GM19240 (cell line): ENCODE data around the gene TP53TG3.
"Not testable (repeated sequence)": the region's sequence is repeated elsewhere in the genome, so short reads cannot be mapped to it uniquely, and the experiment has no call there.

ENCODE experiments used
- DNase-seq: peaks from one replicate; pipeline ENCODE4 v3.0.0; 2011; ENCODE audit warnings: low spot score; ENCODE audit not compliant: insufficient read length

The TP53TG3 gene, protein sequence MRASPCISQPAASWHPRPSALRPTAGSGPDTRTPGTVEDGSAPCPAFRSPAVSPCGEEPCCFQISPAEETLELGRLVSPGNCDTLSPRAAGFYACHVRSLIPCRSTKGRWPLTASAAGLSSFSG

DNA sequence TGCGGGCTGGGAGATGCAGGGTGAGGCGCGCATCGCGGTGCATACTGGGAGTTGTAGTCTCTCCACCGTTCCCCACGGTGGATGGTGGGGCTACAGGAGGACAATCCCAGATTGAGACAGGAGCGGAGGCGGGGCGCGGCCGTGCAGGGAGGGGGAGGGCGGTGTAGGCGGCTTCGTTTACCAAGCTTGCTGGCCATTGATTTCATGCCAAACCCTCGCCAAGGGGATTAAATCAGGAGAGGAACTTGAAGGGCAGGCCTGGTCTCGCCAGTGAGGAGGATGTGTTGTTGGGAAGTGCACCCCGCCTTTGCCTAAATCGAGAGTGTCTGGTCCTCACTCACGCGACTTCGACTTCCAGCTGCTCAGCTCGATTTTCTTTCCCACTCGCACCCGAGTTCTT is at the start of gene TP53TG3:
TP53TG3 (minus strand) TSS at position 101 of the 400 bp plus-strand sequence; CDS start at position 33, 68 bp downstream.
- not testable (repeated sequence) for DNase-seq

DNA sequence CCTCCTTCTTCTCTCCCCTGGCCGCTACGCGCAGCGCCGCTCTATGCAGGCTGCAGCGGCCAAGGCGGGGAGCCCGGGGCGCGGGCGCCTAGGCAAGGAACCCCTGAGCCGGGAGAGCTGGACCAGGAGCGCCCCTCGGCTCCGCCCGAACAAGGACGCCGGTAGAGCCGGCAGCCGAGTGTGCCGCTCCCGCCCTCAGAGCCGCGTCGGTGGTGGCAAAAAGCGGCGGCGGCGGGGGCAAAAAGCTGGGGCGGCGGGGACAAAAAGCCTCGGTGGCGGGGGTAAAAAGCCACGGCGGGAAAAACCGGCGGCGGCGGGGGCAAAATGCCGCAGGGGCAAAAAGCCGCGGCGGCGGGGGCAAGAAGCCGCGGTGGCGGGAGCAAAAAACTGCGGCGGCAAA is 25.1 kb downstream of the TP53TG3 start:
- DNase-seq, result not testable (repeated sequence)

DNA sequence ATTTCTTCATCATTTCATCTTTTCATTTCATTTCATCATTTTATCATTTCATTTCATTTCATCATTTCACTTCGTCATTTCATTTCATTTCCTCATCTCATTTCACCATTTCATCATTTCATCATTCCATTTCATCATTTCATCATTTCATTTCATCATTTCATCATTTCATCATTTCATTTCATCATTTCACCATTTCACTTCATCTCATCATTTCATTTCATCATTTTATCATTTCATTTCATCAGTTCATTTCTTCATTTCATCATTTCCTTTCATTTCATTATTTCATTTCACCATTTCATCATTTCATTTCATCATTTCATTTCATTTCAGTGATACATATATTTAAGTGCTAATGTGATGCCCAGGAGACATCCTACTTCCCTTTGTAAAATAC is 28.4 kb downstream of the TP53TG3 start:
- not testable (repeated sequence) for DNase-seq

DNA sequence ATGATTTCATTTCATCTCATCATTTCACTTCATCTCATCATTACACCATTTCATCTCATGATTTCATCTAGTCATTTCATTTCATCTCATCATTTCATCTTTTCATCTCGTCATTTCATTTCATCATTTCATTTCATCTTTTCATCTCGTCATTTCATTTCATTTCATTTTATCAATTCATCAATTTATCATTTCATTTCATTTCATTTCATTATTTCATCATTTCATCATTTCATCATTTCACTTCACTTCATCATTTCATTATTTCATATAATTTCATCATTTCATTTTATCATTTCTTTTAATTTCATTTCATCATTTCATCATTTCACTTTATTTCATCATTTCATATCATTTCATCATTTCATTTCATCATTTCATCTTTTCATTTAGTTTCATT is 29.2 kb downstream of the TP53TG3 start:
- not testable (repeated sequence) for DNase-seq

DNA sequence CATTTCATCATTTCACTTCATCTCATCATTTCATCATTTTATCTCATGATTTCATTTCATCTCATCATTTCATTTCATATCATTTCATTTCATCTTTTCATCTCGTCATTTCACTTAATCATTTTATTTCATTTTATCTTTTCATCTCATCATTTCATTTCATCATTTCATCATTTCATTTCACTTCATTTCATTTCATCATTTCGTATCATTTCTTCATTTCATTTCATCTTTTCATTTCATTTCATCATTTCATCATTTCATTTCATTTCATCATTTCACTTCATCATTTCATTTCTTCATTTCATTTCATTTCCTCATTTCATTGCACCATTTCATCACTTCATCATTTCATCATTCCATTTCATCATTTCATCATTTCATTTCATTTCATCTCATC is 29.8 kb downstream of the TP53TG3 start:
- DNase-seq, result not testable (repeated sequence)

DNA sequence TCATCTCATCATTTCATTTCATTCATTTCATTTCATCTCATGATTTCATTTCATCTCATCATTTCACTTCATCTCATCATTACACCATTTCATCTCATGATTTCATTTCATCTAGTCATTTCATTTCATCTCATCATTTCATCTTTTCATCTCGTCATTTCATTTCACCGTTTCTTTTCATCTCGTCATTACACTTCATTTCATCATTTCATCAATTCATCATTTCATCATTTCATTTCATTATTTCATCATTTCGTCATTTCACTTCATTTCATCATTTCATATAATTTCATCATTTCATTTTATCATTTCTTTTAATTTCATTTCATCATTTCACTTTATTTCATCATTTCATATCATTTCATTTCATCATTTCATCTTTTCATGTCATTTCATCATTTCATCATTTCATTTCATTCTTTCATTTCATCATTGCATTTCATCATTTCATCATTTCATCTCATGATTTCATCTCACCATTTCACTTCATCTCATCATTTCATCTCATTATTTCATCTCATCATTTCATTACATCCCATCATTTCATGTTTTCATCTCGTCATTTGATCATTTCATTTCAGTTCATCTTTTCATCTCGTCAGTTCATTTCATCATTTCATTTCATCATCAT is 30.6 kb downstream of the TP53TG3 start:
- DNase-seq, result not testable (repeated sequence)

DNA sequence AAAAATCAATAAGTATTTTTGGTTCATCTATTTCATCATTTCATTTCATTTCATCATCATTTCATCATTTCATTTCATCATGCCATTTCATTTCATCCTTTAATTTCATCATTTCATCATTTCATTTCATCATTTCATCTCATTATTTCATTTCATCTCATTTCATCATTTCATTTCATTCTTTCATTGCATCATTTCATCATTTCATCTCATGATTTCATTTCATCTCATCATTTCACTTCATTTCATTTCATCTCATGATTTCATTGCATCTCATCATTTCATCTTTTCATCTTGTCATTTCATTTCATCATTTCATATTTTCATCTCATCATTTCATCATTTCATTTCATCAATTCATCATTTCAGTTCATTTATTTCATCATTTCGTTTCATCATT is 31.2 kb downstream of the TP53TG3 start:
- not testable (repeated sequence) for DNase-seq

DNA sequence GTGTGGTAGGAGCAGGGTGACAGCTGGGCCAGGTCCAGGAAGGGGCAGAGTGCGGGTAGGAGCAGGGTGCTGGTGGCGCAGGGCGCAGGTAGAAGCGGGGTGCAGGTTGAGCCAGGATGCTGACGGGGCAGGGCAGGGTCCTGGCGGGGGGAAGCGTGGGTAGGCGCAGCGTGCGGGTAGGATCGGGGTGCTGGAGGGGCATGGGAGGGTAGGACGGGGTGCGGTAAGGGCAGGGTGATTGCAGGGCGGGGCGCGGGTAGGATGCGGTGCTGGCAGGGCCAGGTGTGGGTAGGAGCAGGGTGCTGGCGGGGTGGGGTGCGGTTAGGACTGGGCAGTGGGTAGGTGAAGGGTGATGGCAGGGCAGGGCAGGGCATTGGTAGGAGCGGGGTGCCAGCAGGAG is 38.4 kb downstream of the TP53TG3 start:
- not testable (repeated sequence) for DNase-seq

DNA sequence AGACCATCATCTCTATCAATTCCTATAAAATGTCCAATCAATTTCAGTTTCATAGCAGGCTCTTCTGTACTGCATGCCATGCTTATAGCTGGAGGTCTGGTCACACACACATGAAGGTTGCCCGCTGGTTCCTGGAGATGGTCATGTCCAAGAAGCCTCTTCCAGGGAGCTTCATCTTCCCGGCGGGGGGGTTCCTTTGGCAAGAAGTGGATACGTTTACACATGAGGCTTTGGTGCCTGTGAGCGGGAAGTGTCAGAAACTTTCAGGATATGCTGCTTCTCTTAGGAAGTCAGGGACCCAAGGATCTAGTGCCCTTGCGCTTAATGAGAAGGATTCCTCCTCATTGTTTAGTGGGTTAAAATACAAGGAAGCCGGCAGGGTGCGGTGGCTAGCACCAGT is 43.9 kb downstream of the TP53TG3 start:
- not testable (repeated sequence) for DNase-seq
